TTC549 (cell line): ENCODE data around the gene TSNAX.

Experiments
- FAIRE-seq: peaks from 2 replicates; lab custom pipeline; 2012; peaks lifted over from hg19 to GRCh38; lab: Jason Lieb, UNC

TSNAX gene

GRCh38 chr1:231518485-231519034 is 9.9 kb upstream of the TSNAX start:
- no peak for FAIRE-seq

GRCh38 chr1:231519166-231519565 is 9.3 kb upstream of the TSNAX start:
- FAIRE-seq: peak; percentile 34

GRCh38 chr1:231522038-231522437 is 6.4 kb upstream of the TSNAX start:
- FAIRE-seq: no peak

GRCh38 chr1:231522931-231523642 is 5.4 kb upstream of the TSNAX start:
- FAIRE-seq: no peak

- no peak for FAIRE-seq
These were observed 4.7 kb upstream of the TSNAX start for GRCh38 chr1:231523816-231524215.

- FAIRE-seq: no peak
These were observed 1.9 kb upstream of the TSNAX start for GRCh38 chr1:231526536-231526935.

- FAIRE-seq: no peak
These were observed 790 bp upstream of the TSNAX start for GRCh38 chr1:231527586-231528171.

- no peak for FAIRE-seq
These were observed 4.8 kb downstream of the TSNAX start for GRCh38 chr1:231533240-231533639.

- FAIRE-seq: no peak
These were observed 6.3 kb downstream of the TSNAX start for GRCh38 chr1:231534703-231535159.

GRCh38 chr1:231536099-231536498 is 7.6 kb downstream of the TSNAX start:
- peak; percentile 63 for FAIRE-seq

GRCh38 chr1:231540847-231541246 is 12.4 kb downstream of the TSNAX start:
- FAIRE-seq: peak; percentile 62

GRCh38 chr1:231541842-231542241 is 13.4 kb downstream of the TSNAX start:
- FAIRE-seq: no peak

GRCh38 chr1:231544943-231545592 is 16.6 kb downstream of the TSNAX start:
- FAIRE-seq: peak; percentile 73

- FAIRE-seq: no peak
These were observed 18.2 kb downstream of the TSNAX start for GRCh38 chr1:231546693-231547092.

GRCh38 chr1:231549733-231550447 is 21.4 kb downstream of the TSNAX start:
- FAIRE-seq: no peak

GRCh38 chr1:231550448-231550781 is 21.9 kb downstream of the TSNAX start:
- FAIRE-seq: no peak

GRCh38 chr1:231553320-231553719 is 24.9 kb downstream of the TSNAX start:
- FAIRE-seq: no peak

- no peak for FAIRE-seq
These were observed 26.5 kb downstream of the TSNAX start for GRCh38 chr1:231554969-231555368.

- FAIRE-seq: no peak
These were observed 28.9 kb downstream of the TSNAX start for GRCh38 chr1:231557411-231557810.

- FAIRE-seq: no peak
These were observed 29.6 kb downstream of the TSNAX start for GRCh38 chr1:231557898-231558707.

- peak; percentile 55 for FAIRE-seq
These were observed 30.3 kb downstream of the TSNAX start for GRCh38 chr1:231558708-231559185.
